NCI-H1048 (cell line): ENCODE measurements around the gene MLXIPL.
"Not testable (repeated sequence)": the region's sequence is repeated elsewhere in the genome, so short reads cannot be mapped to it uniquely, and the experiment has no call there.

Experiments
- DNase-seq: peaks from one replicate; lab custom pipeline; 2025; lab: John Stamatoyannopoulos, UW

Gene MLXIPL

DNA sequence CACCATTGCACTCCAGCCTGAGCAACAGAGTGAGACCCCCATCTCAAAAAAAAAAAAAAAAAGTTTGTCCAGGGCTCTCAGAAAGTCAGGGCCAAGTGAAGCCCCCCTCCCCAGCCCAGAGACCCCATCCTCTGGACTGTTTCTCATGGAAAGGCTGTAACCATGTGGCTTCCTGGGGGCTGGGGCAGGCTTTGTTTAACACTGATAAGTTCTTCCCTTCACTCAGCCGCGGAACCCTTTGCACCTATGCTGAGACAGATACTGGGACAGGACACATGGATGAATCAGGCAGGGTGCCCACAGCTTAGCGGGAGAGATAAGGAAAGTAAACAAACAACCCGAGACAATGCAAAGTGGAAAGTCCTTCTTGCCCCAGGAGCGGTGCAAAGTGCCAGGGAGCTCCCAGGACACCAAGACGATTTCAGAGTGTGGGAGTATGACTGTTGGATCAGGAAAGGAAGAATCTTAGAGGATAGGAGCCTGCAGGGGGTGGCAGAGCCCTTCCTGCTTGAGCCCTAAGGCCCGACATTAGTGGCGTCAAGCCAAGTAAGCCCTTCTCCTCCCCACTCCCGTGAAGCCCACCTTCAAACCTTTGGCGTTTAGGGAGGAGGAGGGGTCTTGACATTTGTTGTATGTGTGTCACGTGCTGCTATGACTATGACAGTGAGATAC is 11.6 kb downstream of the MLXIPL start:
- DNase-seq: no peak

DNA sequence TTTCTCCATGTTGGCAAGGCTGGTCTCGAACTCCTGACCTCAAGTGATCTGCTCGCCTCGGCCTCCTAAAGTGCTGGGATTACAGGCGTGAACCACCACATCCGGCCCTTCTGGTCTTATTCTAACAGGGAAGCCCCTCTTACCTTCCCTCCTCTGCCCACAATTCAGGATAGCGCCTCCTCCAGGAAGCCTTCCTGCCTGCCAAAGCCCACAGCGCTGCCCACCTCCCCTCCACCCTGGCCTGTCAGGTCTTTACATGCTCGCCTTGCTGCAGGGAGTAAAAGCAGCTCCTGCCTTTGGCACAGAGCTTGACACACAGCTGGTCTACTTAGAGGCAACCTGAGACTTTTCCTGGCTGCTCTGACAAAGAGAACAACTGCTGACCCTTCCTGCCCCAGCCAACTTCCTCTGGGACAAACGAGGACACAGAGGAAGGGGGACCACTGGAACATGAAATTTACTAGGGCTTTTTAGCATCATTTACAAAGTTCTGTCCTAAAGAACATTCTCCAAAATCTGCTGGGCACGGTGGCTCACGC is 13.2 kb downstream of the MLXIPL start:
- no peak for DNase-seq

GRCh38 chr7:73610105-73610504 is 14.2 kb downstream of the MLXIPL start:
- DNase-seq: no peak

- not testable (repeated sequence) for DNase-seq
Measured at GRCh38 chr7:73607692-73607983, 16.7 kb downstream of the MLXIPL start.

- peak; percentile 58 for DNase-seq
Measured at GRCh38 chr7:73606801-73607691, 17.3 kb downstream of the MLXIPL start.

DNA sequence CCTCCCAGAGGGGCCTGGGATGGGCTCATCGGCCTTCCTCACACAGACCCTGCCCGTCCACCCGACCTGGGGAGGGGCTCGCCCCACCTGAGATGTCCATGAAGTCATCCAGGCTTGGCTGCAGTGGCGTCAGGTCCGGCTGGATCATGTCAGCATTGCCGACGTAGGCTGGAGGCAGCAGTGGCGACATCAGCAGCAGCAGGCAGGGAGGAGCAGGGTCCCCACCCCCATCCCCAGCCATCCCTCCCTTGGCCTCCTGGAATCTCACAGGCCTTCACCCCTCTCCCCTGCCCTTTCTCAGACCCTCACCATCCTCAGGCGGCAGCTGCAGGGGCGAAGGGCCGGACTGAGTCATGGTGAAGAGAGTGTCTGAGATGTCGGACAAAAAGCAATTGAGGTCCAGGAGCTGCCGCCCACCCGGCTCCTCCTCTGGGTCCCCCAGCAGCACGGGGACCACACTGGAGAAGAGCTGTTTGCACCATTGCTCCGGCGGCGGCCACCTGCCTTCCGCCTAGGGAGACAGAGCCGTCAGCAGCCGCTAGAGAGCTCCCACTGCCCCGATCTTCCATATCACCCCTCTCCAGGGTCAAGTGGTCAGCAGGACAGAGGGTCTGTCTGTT is 18.6 kb downstream of the MLXIPL start:
- DNase-seq: no peak

DNA sequence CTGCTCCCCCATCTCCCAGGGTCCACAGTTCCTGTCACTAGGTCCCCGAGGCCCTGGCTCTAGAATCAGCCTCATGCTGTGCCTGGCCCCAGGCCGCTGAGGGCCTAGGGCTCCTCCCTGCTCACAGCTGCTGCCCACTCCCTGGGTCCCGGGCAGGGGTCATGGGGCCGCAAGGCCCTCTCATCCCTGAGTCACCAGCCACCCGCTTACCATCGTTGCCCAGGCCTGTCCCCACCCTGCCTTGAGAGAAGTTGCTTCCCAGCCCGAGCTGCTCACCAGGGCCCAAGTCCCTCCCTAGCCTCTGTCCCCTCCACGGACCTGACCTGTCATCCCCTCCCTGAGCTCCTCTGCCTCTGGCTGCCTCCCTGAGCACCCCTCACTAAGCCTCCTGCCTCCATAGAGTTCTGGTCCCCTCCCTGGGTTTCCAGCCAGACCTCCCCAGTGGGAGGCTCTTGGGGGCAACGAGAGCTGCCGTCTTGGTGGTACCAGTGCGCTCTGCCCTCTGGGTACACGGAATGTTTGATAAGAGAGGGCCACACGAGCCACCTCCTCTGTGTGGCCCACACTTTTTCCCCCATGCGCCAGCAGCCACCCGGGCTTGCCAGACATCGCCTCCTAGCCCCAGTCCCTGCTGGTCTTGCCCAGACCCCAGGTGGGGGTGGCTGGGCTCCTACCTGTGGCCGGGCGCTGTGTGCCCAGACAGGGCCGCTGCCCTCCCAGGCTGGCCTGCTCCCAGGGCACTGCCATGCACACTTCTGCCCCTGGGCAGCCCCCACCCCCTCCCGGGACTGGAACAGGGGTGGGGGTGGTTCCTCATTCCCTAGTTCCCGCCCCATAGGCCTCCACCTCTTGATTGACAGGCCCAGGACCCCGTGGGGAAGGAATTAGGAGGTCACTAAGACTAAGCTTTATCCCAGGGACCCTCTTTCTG is 21.3 kb downstream of the MLXIPL start:
- no peak for DNase-seq

DNA sequence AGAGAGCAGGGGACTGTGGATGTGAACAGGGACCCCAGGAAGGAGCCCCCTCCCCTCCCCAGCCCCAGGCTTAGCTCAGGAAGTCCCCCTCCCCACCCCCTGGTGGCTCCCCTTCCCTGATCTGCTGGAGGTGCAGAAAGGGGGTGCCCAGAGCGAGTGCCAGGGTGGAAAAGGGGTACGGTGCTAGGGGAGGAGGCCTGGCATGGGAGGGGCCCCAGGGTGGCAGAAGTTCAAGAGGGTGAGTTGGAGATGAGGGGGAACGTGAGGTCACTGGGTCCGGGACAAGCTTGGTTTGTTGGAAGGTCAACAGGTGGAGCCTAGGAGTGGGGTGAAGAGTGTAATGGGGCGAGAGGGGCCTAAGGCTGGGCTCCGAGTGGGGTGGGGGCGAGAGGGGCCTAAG is 24.4 kb downstream of the MLXIPL start:
- DNase-seq: no peak

GRCh38 chr7:73599151-73599882 is 25.0 kb downstream of the MLXIPL start:
- DNase-seq: no peak

GRCh38 chr7:73597978-73598782 is 26.1 kb downstream of the MLXIPL start:
- no peak for DNase-seq

DNA sequence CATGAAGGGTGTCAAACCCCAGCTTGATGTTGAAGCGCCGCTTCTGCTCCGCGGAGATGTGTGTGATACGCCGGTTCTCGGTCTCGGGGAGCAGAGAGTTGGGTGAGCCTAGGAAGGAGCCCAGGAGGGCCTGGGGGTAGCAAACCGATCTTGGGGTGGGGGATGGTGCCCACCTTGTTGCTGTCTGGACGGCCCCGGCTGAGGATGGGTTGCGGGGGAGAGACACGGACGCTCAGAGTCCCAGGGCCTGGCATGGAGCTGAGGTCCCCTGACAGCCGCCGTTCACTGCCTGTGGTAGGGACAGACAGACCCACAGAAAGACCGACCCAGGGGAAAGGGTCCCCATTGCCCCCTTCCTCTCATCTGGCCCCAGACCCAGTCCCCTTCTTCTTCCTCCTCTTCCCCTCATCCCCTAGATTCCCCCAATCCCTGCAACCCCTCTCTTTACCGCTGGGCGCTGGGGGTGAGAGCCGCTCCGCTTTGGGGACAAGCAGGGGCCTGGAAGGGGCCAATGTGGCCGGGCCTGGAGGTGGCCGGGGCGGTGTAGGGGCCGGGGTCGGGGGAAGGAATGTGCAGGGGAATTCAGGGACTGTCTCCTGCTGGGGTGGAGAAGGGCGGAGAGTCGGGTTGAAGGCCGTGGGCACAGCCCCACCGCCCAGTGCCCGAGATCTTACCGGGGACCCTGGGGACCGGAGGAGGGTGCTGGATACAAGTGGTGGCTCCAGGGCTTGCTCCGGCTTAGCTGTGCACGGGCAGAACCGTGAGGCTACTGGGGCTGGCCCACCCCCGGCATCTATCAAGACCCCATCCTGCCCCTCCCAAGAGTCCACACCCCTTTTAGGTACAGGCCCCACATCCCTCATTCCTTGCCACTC is 27.9 kb downstream of the MLXIPL start:
- no peak for DNase-seq

DNA sequence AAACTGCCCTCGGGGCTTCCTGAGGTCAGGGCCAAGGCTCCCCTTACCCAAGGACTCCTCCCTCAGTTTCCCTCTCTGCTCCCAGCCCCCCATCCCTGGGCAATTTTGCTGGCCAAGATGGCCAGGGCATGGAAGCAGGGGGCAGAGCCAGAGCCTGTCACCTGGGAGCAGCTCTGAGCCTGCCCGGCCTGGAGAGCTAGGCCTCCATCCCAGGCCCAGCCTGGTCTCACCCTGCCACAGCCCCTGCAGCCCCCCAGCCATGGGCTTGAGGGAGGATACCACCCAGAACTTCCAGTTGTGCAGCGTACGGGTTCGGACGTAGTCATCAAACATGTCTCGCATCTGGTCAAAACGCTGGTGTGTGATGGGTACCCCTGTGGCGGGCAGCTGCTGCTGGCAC is 29.0 kb downstream of the MLXIPL start:
- DNase-seq: no peak

DNA sequence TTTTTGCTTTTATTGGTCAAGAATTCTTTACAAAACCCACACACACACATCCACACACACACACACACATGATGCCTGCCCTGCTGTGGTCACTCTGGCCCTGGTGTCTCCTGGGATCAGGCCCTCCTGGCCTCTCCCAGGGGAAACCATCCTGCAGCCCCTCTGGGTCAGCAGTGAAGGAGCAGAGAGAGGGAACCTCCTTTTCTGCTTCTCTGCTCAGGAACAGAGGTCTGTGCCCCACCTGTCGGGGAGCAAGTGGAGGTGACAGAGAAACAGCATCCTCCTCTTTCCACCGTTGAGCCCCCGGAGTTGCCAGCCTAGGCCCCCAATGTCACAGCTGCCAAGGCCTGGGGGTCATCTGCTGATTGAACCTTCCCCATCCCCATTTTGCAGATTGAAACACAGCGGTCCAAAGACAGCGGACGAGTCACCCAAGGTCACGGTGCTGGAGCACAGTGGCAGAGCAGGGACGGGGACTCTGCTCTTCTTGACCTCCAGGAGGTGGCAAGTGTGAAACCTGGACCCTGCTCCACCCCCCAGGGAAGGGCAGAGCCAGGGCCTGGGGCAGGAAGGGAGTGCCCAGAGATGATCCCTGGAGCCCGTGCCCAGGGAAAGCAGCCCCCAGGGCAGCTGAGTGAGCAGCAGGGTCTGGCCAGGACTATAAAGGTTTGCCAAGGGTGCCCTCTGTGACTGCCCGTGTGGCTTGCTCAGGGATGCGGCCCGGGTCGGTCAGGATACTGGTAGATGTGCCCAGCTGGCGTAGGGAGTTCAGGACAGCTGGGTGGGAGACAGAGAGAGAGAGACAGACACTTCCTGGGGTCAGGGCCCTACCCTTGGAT is 30.9 kb downstream of the MLXIPL start:
- no peak for DNase-seq

GRCh38 chr7:73586911-73587310 is 37.4 kb downstream of the MLXIPL start:
- no peak for DNase-seq

DNA sequence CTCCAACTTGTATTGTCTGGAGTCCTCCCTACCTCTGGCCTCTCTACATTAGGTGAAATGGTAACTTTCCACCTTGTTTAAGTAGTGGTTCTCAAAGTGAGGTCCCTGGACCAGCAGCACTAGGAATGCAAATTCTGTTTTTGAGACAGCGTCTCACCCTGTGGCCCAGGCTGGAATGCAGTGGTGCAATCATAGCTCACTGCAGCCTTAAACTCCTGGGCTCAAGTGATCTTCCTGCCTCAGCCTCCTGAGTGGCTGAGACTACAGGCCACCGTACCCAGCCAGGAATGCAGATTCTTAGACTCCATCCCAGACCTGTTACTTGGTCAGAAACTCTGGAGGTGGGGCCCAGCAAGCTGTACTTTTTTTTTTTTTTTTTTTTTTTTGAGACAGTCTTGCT is 39.1 kb downstream of the MLXIPL start:
- no peak for DNase-seq

- no peak for DNase-seq
Measured at GRCh38 chr7:73582664-73583202, 41.6 kb downstream of the MLXIPL start.

GRCh38 chr7:73581006-73581405 is 43.3 kb downstream of the MLXIPL start:
- not testable (repeated sequence) for DNase-seq
